Measurements from ENCODE around the gene IL2RA. TPM values are rescaled to one million over a fixed set of nuclear protein-coding genes. Genes with fewer than 3 reads are reported as not detected.

The IL2RA gene
- total RNA-seq, 1 donor from 2014 or later = not detected

- Mint-ChIP-seq H3K27me3 (ENCODE audit: low read depth) (peaks cover 15% of the 10 kb centered on the region), H3K27ac (ENCODE audit: unreplicated experiment) (no peak overlapping the region), H3K36me3 (ENCODE audit: low read depth) (peaks cover 8% of the 10 kb centered on the region), H3K4me1 (no peaks in the 10 kb centered on the region), H3K9me3 (peaks cover 11% of the 10 kb centered on the region), H3K4me3 (no peak overlapping the region)
- TF ChIP-seq, protein P1, sequence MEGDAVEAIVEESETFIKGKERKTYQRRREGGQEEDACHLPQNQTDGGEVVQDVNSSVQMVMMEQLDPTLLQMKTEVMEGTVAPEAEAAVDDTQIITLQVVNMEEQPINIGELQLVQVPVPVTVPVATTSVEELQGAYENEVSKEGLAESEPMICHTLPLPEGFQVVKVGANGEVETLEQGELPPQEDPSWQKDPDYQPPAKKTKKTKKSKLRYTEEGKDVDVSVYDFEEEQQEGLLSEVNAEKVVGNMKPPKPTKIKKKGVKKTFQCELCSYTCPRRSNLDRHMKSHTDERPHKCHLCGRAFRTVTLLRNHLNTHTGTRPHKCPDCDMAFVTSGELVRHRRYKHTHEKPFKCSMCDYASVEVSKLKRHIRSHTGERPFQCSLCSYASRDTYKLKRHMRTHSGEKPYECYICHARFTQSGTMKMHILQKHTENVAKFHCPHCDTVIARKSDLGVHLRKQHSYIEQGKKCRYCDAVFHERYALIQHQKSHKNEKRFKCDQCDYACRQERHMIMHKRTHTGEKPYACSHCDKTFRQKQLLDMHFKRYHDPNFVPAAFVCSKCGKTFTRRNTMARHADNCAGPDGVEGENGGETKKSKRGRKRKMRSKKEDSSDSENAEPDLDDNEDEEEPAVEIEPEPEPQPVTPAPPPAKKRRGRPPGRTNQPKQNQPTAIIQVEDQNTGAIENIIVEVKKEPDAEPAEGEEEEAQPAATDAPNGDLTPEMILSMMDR (conservative IDR thresholded peaks at IDR 0.05) = no peak
- DNase-seq (ENCODE audit: low read depth, low spot score) = no peak
Measured at GRCh38 chr10:5988336-5988920, 73.7 kb downstream of the IL2RA start.

DNA sequence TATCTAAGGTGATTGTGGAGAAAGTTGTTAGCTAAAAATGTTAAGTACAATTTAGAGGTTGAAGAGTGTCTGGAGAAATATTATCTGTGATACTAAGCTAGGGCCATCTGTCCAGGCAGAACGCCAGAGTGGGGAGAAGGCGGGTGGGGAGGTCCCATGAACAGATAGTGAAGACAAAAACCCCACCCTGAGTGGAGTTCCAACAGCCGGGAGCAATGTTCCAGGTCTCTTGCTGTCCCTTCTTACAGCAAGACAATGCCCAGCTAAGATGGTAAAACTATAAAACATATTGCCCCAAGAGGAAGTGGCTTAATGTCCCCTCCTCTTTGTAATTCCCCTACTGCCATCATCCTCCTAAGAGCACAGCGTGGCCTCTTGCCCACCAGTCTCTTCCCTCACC, 74.4 kb downstream of the IL2RA start:
- Mint-ChIP-seq H3K9me3 (peaks cover 9% of the 10 kb centered on the region), H3K27ac (ENCODE audit: unreplicated experiment) (no peak overlapping the region), H3K36me3 (ENCODE audit: low read depth) (peaks cover 8% of the 10 kb centered on the region), H3K4me3 (no peak overlapping the region), H3K4me1 (no peaks in the 10 kb centered on the region), H3K27me3 (ENCODE audit: low read depth) (peaks cover 17% of the 10 kb centered on the region)
- no peak for DNase-seq (ENCODE audit: low read depth, low spot score)
- TF ChIP-seq, protein P1 (conservative IDR thresholded peaks at IDR 0.05) = no peak

DNA sequence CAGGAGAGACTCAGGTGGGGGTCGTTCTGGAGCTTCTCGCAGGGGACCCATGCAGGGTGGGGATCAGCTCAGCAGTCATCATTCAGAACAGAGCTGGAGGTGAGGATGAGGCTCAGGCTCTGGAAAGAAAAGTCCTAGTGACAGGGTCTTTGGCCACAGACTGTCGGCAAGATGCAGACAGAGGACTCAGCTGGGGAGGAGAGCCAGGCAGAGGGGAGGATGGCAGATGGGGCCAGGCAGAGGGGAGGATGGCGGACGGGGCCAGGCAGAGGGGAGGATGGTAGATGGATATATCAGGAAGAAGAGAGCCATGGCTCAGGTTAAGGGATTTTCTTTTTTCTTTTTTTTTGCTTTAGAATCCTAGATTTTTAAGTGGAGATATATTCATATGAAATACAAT, 77.1 kb downstream of the IL2RA start:
- Mint-ChIP-seq H3K27ac (ENCODE audit: unreplicated experiment) (no peak overlapping the region), H3K4me1 (no peaks in the 10 kb centered on the region), H3K9me3 (no peaks in the 10 kb centered on the region), H3K4me3 (no peak overlapping the region), H3K27me3 (ENCODE audit: low read depth) (peaks cover 33% of the 10 kb centered on the region), H3K36me3 (ENCODE audit: low read depth) (no peaks in the 10 kb centered on the region)
- DNase-seq (ENCODE audit: low read depth, low spot score) = no peak
- TF ChIP-seq, protein P1 (conservative IDR thresholded peaks at IDR 0.05) = no peak

DNA sequence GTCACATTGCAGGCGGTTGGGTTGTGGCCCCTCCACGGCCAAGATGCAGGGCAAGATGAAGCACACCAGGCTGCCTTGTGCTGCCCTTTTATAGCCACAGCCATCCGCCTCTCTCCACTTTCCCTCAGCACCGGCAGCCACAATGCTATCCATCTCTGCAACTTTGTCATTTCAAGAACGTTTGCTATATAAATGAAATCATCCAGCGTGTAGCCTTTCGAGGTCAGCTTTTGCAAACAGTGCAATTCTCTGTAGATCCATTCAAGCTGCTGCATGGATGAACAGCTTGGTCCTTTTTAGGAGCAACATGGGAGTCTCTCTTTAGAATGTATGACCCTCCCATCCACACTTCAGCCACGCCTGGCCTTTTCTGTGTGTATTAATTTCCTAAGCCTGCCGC, 78.4 kb downstream of the IL2RA start:
- Mint-ChIP-seq H3K27ac (ENCODE audit: unreplicated experiment) (no peak overlapping the region), H3K9me3 (no peaks in the 10 kb centered on the region)
- no peak for DNase-seq (ENCODE audit: low read depth, low spot score)

GRCh38 chr10:5981529-5981928, 80.6 kb downstream of the IL2RA start:
- TF ChIP-seq, protein P1 (conservative IDR thresholded peaks at IDR 0.05) = no peak
- Mint-ChIP-seq H3K4me3 (no peak overlapping the region), H3K36me3 (ENCODE audit: low read depth) (no peaks in the 10 kb centered on the region), H3K4me1 (peaks cover 6% of the 10 kb centered on the region), H3K9me3 (no peaks in the 10 kb centered on the region), H3K27me3 (ENCODE audit: low read depth) (peaks cover 56% of the 10 kb centered on the region), H3K27ac (ENCODE audit: unreplicated experiment) (no peak overlapping the region)
- no peak for DNase-seq (ENCODE audit: low read depth, low spot score)

More for the DNA sequence above, 78.4 kb downstream of the IL2RA start:
- TF ChIP-seq, protein P1 (conservative IDR thresholded peaks at IDR 0.05) = no peak
- peaks cover 45% of the 10 kb centered on the region for H3K27me3 Mint-ChIP-seq (ENCODE audit: low read depth)
- no peak overlapping the region for H3K4me3 Mint-ChIP-seq
- no peaks in the 10 kb centered on the region for H3K4me1 Mint-ChIP-seq
- H3K36me3 Mint-ChIP-seq (ENCODE audit: low read depth) = no peaks in the 10 kb centered on the region

- TF ChIP-seq, protein P1 (conservative IDR thresholded peaks at IDR 0.05) = no peak
- Mint-ChIP-seq H3K9me3 (no peaks in the 10 kb centered on the region), H3K27ac (ENCODE audit: unreplicated experiment) (no peak overlapping the region), H3K4me1 (peaks cover 10% of the 10 kb centered on the region), H3K27me3 (ENCODE audit: low read depth) (peaks cover 72% of the 10 kb centered on the region), H3K4me3 (peak overlapping the region; percentile 82), H3K36me3 (ENCODE audit: low read depth) (no peaks in the 10 kb centered on the region)
- DNase-seq (ENCODE audit: low read depth, low spot score) = no peak
Measured at GRCh38 chr10:5978230-5978489, 84.0 kb downstream of the IL2RA start.
